Neural progenitor cell (in vitro differentiated cells): ENCODE measurements around the gene ALKAL2. TPM values are rescaled to one million over a fixed set of nuclear protein-coding genes. Genes with fewer than 3 reads are reported as not detected.

Source experiments
- DNase-seq: peaks from one replicate; pipeline ENCODE4 v3.0.0-alpha.2; 2016; ENCODE audit warnings: low spot score
- H2AFZ ChIP-seq: fragments of 200-600 bp; sonication (generic); replicated peaks from 2 replicates; pipeline ENCODE4 v1.6.1; 2016; ENCODE audit warnings: antibody characterized with exemption
- H3F3A ChIP-seq: fragments of 200-600 bp; sonication (generic); 2 replicates; pipeline ENCODE4 v1.6.1; 2016; ENCODE audit warnings: antibody characterized with exemption, low read depth
- H3K27ac ChIP-seq: fragments of 200-600 bp; sonication (generic); 2 replicates; pipeline ENCODE4 v1.5.1; 2016; ENCODE audit warnings: mild to moderate bottlenecking
- H3K27me3 ChIP-seq: fragments of 200-600 bp; sonication (generic); 2 replicates; pipeline ENCODE4 v1.6.1; 2016; ENCODE audit warnings: mild to moderate bottlenecking, moderate library complexity
- H3K36me3 ChIP-seq: fragments of 200-600 bp; sonication (generic); 2 replicates; pipeline ENCODE4 v1.5.1; 2016
- H3K4me1 ChIP-seq: fragments of 200-600 bp; sonication (generic); 2 replicates; pipeline ENCODE4 v1.6.1; 2016; ENCODE audit warnings: mixed run types
- H3K4me2 ChIP-seq: fragments of 200-600 bp; sonication (generic); 2 replicates; pipeline ENCODE4 v1.6.1; 2016
- H3K4me3 ChIP-seq: fragments of 200-600 bp; sonication (generic); 2 replicates; pipeline ENCODE4 v1.5.1; 2016
- H3K79me2 ChIP-seq: fragments of 200-600 bp; sonication (generic); 2 replicates; pipeline ENCODE4 v1.6.1; 2016; ENCODE audit warnings: low read depth
- H3K9ac ChIP-seq: fragments of 200-600 bp; sonication (generic); 2 replicates; pipeline ENCODE4 v1.6.1; 2016
- H3K9me3 ChIP-seq: fragments of 200-600 bp; sonication (generic); 2 replicates; pipeline ENCODE4 v1.5.1; 2016; ENCODE audit warnings: low read depth
- H4K20me1 ChIP-seq: fragments of 200-600 bp; sonication (generic); 2 replicates; pipeline ENCODE4 v1.6.1; 2016; ENCODE audit warnings: low read depth
- H3K27ac Mint-ChIP-seq: 3 replicates; pipeline ENCODE4 v1.8.0; 2021; ENCODE audit warnings: mixed read lengths
- H3K27me3 Mint-ChIP-seq: 2 replicates; pipeline ENCODE4 v1.8.0; 2022; ENCODE audit warnings: low read depth, mild to moderate bottlenecking, inconsistent platforms, moderate library complexity, mixed read lengths; ENCODE audit not compliant: insufficient read depth
- H3K36me3 Mint-ChIP-seq: 3 replicates; pipeline ENCODE4 v1.8.0; 2021; ENCODE audit warnings: mixed read lengths
- H3K4me1 Mint-ChIP-seq: 3 replicates; pipeline ENCODE4 v1.8.0; 2021; ENCODE audit warnings: mixed read lengths
- H3K4me3 Mint-ChIP-seq: 3 replicates; pipeline ENCODE4 v1.8.0; 2021; ENCODE audit warnings: mild to moderate bottlenecking, moderate library complexity, mixed read lengths
- H3K9me3 Mint-ChIP-seq: 3 replicates; pipeline ENCODE4 v1.8.0; 2020; ENCODE audit warnings: mixed read lengths
- CTCF ChIP-seq: fragments of 200-600 bp; sonication (generic); IDR thresholded peaks from 2 replicates; pipeline ENCODE4 v1.5.1; 2017; ENCODE audit warnings: antibody characterized with exemption, mild to moderate bottlenecking
- EZH2 ChIP-seq: fragments of 200-600 bp; sonication (generic); IDR thresholded peaks from 2 replicates; pipeline ENCODE4 v1.6.1; 2017; ENCODE audit warnings: antibody characterized with exemption, mild to moderate bottlenecking, moderate library complexity
- EZH2phosphoT487 ChIP-seq: fragments of 200-600 bp; sonication (generic); IDR thresholded peaks from 2 replicates; pipeline ENCODE4 v1.6.1; 2017; ENCODE audit warnings: antibody characterized with exemption
- total RNA-seq: library from RNA; depleted of rRNA; stranded (reverse); fragments of >200 nt; gene quantifications from 2 replicates; pipeline ENCODE4 v1.2.3, GENCODE V29; 2015; ENCODE audit warnings: low replicate concordance

Gene ALKAL2
- total RNA-seq, 1 donor from 2014 or later: not detected

DNA sequence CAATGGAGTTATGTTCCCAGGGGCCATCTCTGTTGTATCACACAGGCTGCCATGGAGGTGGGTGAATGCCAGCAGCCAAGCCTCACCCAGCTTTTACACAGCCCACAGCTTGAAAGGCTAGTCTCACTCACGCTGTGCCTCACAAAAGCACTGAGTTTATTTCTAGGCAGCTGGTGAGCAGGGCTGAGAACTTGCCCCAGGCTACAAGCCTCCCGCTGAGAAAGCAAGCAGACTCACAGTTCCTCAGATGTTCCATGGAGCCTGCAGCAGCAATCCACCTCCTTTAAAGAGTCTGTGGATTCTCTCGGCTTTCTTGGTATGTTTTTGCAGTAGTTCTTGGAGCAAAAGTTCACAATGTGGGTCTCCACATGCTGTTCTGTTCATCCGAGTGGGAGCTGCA, 40.9 kb upstream of the ALKAL2 start:
- TF ChIP-seq EZH2 (no peak), EZH2phosphoT487 (no peak), CTCF (no peak)
- peaks cover 48% of the 10 kb centered on the region for H3K9me3 Mint-ChIP-seq
- H3K9ac ChIP-seq: no peak overlapping the region
- peaks cover 7% of the 10 kb centered on the region for H3K36me3 Mint-ChIP-seq
- no peak overlapping the region for H3K4me3 Mint-ChIP-seq
- no peaks in the 10 kb centered on the region for H3K27me3 ChIP-seq
- H3K4me3 ChIP-seq: no peak overlapping the region
- no peaks in the 10 kb centered on the region for H4K20me1 ChIP-seq
- no peaks in the 10 kb centered on the region for H3K4me1 Mint-ChIP-seq
- no peaks in the 10 kb centered on the region for H3F3A ChIP-seq
- H3K4me2 ChIP-seq: no peak overlapping the region
- H3K27ac Mint-ChIP-seq: no peak overlapping the region
- no peak overlapping the region for H3K27ac ChIP-seq
- H2AFZ ChIP-seq: no peak overlapping the region
- no peaks in the 10 kb centered on the region for H3K36me3 ChIP-seq
- no peaks in the 10 kb centered on the region for H3K79me2 ChIP-seq
- no peaks in the 10 kb centered on the region for H3K4me1 ChIP-seq
- DNase-seq: no peak
- H3K9me3 ChIP-seq: no peaks in the 10 kb centered on the region
- H3K27me3 Mint-ChIP-seq: no peaks in the 10 kb centered on the region

DNA sequence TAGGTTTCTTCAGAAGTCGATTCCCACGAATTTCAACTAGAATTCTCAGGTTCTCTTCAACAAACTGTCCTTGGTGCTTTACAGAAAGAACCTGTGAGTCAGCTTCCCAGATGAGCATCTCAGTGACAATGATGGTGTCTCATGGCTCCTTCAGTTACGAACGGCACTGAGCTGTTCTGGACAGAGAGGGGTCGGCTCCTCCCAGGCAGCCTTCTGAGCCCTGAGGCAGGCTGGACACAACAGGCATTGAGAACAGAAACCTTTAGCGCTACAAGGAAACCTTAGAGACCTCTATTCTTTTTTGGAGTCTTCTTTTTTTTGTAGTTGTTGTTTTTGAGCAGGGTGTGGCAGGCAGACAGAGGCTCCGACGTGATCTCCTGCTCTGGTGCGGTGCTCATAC, 35.1 kb upstream of the ALKAL2 start:
- peaks cover 12% of the 10 kb centered on the region for H3K36me3 Mint-ChIP-seq
- TF ChIP-seq EZH2phosphoT487 (no peak), CTCF (no peak), EZH2 (no peak)

DNA sequence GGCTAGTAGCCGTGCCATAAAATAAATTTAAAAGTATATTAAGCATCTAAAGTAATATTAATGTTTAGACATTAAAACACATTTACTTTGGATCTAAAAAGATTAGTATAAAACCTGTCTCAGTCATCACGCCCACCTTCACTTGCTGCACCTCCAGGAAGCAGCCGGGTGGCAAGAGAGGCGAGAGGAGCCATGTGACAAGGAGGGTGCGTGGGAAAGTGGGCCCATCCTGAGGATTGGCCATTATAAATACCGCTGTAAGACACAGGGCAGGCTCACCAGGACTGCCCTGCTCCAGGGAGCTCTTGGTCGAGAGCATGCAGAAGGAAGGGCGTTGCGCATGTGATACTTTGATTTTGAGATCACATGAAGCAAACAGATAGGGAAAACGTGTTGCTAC, 34.4 kb upstream of the ALKAL2 start:
- Histone ChIP-seq H4K20me1 (no peaks in the 10 kb centered on the region), H3K9me3 (no peaks in the 10 kb centered on the region), H3K36me3 (no peaks in the 10 kb centered on the region), H3K4me2 (no peak overlapping the region), H3K9ac (no peak overlapping the region), H3K4me3 (no peak overlapping the region), H3F3A (peaks cover 8% of the 10 kb centered on the region), H3K4me1 (peaks cover 6% of the 10 kb centered on the region), H2AFZ (no peak overlapping the region), H3K27ac (no peak overlapping the region), H3K79me2 (no peaks in the 10 kb centered on the region), H3K27me3 (no peaks in the 10 kb centered on the region)
- no peak overlapping the region for H3K4me3 Mint-ChIP-seq
- no peak for TF ChIP-seq EZH2phosphoT487
- TF ChIP-seq CTCF: no peak
- TF ChIP-seq EZH2: no peak
- no peak overlapping the region for H3K27ac Mint-ChIP-seq
- no peak for DNase-seq
- peaks cover 12% of the 10 kb centered on the region for H3K36me3 Mint-ChIP-seq
- peaks cover 46% of the 10 kb centered on the region for H3K9me3 Mint-ChIP-seq
- H3K27me3 Mint-ChIP-seq: peaks cover 7% of the 10 kb centered on the region
- peaks cover 25% of the 10 kb centered on the region for H3K4me1 Mint-ChIP-seq

More for the DNA sequence above, 35.1 kb upstream of the ALKAL2 start:
- Histone ChIP-seq H3K79me2 (no peaks in the 10 kb centered on the region), H3K9ac (no peak overlapping the region), H3K4me2 (no peak overlapping the region), H3K36me3 (no peaks in the 10 kb centered on the region), H3K4me1 (no peaks in the 10 kb centered on the region), H3K27ac (no peak overlapping the region), H3K4me3 (no peak overlapping the region), H2AFZ (no peak overlapping the region), H3K9me3 (no peaks in the 10 kb centered on the region), H3K27me3 (no peaks in the 10 kb centered on the region), H3F3A (peaks cover under 1% of the 10 kb centered on the region), H4K20me1 (no peaks in the 10 kb centered on the region)
- H3K27me3 Mint-ChIP-seq: peaks cover 7% of the 10 kb centered on the region
- DNase-seq: no peak
- H3K27ac Mint-ChIP-seq: no peak overlapping the region
- H3K4me1 Mint-ChIP-seq: peaks cover 18% of the 10 kb centered on the region
- peaks cover 51% of the 10 kb centered on the region for H3K9me3 Mint-ChIP-seq
- no peak overlapping the region for H3K4me3 Mint-ChIP-seq
